ENCODE data around the gene CBLIF. TPM values are rescaled to one million over a fixed set of nuclear protein-coding genes. Genes with fewer than 3 reads are reported as not detected.

CBLIF gene
- total and polyA plus RNA-seq, 2 donors (not counting 1 experiment from before 2014, with no cell fraction given): not detected

DNA sequence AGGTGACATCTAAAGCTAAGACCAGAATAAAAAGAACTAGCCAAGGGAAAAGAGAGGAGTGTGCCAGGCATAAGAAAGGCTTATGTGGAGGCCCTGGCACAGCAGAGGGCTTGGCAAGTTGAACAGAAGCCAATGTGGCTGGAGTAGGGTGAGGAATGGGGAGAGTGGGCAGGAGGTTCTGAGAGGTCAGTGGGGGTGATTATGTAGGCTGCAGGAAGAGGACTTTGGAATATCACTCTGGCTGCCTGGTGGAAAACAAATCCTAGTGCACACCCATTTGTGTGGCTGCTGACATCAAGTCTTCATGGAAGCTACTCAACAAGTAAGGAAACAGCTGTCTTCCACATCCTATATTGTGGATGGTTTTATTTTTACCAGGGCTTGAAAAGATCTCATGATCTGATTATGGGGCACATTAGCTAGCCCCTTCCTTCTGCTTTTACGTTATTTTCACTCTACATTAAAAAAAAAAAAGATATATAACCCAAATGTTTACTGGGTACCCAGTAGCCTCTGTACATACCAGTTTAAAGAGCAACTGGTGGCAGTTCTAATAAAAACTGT lies 38.2 kb downstream of the CBLIF start:
- no peaks in the 10 kb centered on the region for H3K27me3 ChIP-seq (ENCODE audit: control insufficient read depth, insufficient read depth, low read length)

DNA sequence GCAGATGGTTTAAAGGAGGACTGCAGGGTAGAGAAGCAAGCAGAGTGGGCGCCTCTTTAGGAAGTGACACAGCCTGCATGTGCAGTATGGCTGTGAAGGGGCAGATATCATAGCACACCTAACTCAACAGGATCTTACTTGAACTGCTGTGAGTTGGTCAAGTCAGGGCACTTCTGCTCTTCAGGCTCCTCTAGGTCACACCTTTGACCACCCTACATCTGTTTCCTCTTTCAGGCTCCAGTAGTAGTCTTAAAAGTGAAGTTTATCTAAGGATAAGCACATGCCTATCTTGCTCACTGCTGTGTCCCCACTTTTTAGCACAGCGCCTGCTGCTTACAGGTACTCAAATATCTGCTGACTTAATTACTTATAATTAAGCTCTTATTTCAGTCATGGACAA lies 41.2 kb downstream of the CBLIF start:
- DNase-seq (ENCODE audit: low read depth in 2 of 2): no peak
- Histone ChIP-seq H3K27me3 (ENCODE audit: control insufficient read depth, insufficient read depth, low read length) (no peaks in the 10 kb centered on the region), H3K4me2 (ENCODE audit: extremely low read depth, insufficient read depth, low read length) (no peak overlapping the region), H3K36me3 (ENCODE audit: control insufficient read depth, insufficient read depth, low read length) (peaks cover 12% of the 10 kb centered on the region), H2AFZ (ENCODE audit: low read length) (no peak overlapping the region), H3K9me3 (ENCODE audit: control insufficient read depth, insufficient read depth, low read depth, low read length) (no peaks in the 10 kb centered on the region), H4K20me1 (ENCODE audit: control insufficient read depth, extremely low read depth, insufficient read depth, low read length) (no peaks in the 10 kb centered on the region), H3K9ac (ENCODE audit: insufficient read depth, low read length) (no peak overlapping the region), H3K27ac (ENCODE audit: insufficient read depth, low read length) (no peak overlapping the region), H3K79me2 (ENCODE audit: control insufficient read depth, insufficient read depth, low read length) (no peaks in the 10 kb centered on the region), H3K4me3 (replicated peaks in 1 of 4; ENCODE audit: control extremely low read depth in 1 of 4, insufficient read depth in 1 of 4, low read depth in 3 of 4, low read length in 4 of 4) (no peak overlapping the region), H3K4me1 (ENCODE audit: control insufficient read depth, extremely low read depth, insufficient read depth, low read length) (no peaks in the 10 kb centered on the region)
- TF ChIP-seq EZH2 (IDR thresholded peaks at IDR 0.05; ENCODE audit: low read length, missing control alignments): no peak
- TF ChIP-seq, protein P1, sequence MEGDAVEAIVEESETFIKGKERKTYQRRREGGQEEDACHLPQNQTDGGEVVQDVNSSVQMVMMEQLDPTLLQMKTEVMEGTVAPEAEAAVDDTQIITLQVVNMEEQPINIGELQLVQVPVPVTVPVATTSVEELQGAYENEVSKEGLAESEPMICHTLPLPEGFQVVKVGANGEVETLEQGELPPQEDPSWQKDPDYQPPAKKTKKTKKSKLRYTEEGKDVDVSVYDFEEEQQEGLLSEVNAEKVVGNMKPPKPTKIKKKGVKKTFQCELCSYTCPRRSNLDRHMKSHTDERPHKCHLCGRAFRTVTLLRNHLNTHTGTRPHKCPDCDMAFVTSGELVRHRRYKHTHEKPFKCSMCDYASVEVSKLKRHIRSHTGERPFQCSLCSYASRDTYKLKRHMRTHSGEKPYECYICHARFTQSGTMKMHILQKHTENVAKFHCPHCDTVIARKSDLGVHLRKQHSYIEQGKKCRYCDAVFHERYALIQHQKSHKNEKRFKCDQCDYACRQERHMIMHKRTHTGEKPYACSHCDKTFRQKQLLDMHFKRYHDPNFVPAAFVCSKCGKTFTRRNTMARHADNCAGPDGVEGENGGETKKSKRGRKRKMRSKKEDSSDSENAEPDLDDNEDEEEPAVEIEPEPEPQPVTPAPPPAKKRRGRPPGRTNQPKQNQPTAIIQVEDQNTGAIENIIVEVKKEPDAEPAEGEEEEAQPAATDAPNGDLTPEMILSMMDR (conservative IDR thresholded peaks at IDR 0.05 in 1 of 2, IDR thresholded peaks at IDR 0.05 in 1 of 2; ENCODE audit: low read depth in 1 of 2, low read length in 2 of 2): no peak

More for the DNA sequence above, 38.2 kb downstream of the CBLIF start:
- Histone ChIP-seq H3K4me1 (ENCODE audit: control insufficient read depth, extremely low read depth, insufficient read depth, low read length) (peaks cover 4% of the 10 kb centered on the region), H2AFZ (ENCODE audit: low read length) (no peak overlapping the region), H3K9ac (ENCODE audit: insufficient read depth, low read length) (no peak overlapping the region), H4K20me1 (ENCODE audit: control insufficient read depth, extremely low read depth, insufficient read depth, low read length) (no peaks in the 10 kb centered on the region), H3K36me3 (ENCODE audit: control insufficient read depth, insufficient read depth, low read length) (peaks cover 12% of the 10 kb centered on the region), H3K79me2 (ENCODE audit: control insufficient read depth, insufficient read depth, low read length) (peaks cover 10% of the 10 kb centered on the region), H3K4me2 (ENCODE audit: extremely low read depth, insufficient read depth, low read length) (no peak overlapping the region), H3K9me3 (ENCODE audit: control insufficient read depth, insufficient read depth, low read depth, low read length) (no peaks in the 10 kb centered on the region), H3K4me3 (replicated peaks in 1 of 4; ENCODE audit: control extremely low read depth in 1 of 4, insufficient read depth in 1 of 4, low read depth in 3 of 4, low read length in 4 of 4) (no peak overlapping the region), H3K27ac (ENCODE audit: insufficient read depth, low read length) (no peak overlapping the region)
- TF ChIP-seq, protein P1 (conservative IDR thresholded peaks at IDR 0.05 in 1 of 2, IDR thresholded peaks at IDR 0.05 in 1 of 2; ENCODE audit: low read depth in 1 of 2, low read length in 2 of 2): no peak
- no peak for TF ChIP-seq EZH2 (IDR thresholded peaks at IDR 0.05; ENCODE audit: low read length, missing control alignments)
- no peak for DNase-seq (ENCODE audit: low read depth in 2 of 2)

DNA sequence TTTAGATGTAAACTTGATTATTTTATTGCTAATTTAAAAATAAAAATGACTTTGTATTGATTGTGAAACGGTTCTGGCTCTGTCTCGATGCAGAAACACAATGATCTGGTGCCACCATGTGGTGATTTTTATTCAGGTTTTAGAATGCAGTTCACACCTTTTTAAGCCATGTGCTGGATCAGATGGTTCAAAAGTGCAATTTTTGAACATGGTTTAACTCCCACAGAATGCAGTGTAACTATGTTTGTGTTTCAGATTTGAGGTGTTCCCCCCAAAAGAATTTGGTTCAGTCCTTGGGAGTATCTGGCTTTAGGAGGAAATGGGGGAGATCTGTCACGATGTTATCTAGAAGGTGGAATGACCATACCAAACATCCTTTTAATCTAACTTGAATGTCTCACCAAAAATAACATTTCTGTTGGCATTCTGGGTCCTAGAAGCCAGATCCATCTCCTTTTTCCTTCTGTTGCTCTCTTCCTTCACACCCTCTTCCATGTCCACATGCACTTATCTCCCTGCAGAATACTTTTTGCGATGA lies 42.6 kb downstream of the CBLIF start:
- DNase-seq (ENCODE audit: low read depth in 2 of 2): peak; percentile 39 to 72
- Histone ChIP-seq H3K9me3 (ENCODE audit: control insufficient read depth, insufficient read depth, low read depth, low read length) (no peaks in the 10 kb centered on the region), H3K9ac (ENCODE audit: insufficient read depth, low read length) (no peak overlapping the region), H3K4me3 (replicated peaks in 1 of 4; ENCODE audit: control extremely low read depth in 1 of 4, insufficient read depth in 1 of 4, low read depth in 3 of 4, low read length in 4 of 4) (no peak overlapping the region), H4K20me1 (ENCODE audit: control insufficient read depth, extremely low read depth, insufficient read depth, low read length) (no peaks in the 10 kb centered on the region), H3K4me1 (ENCODE audit: control insufficient read depth, extremely low read depth, insufficient read depth, low read length) (no peaks in the 10 kb centered on the region), H3K36me3 (ENCODE audit: control insufficient read depth, insufficient read depth, low read length) (peaks cover 9% of the 10 kb centered on the region), H3K4me2 (ENCODE audit: extremely low read depth, insufficient read depth, low read length) (no peak overlapping the region), H2AFZ (ENCODE audit: low read length) (no peak overlapping the region), H3K27me3 (ENCODE audit: control insufficient read depth, insufficient read depth, low read length) (no peaks in the 10 kb centered on the region), H3K79me2 (ENCODE audit: control insufficient read depth, insufficient read depth, low read length) (no peaks in the 10 kb centered on the region), H3K27ac (ENCODE audit: insufficient read depth, low read length) (no peak overlapping the region)
- TF ChIP-seq, protein P1 (conservative IDR thresholded peaks at IDR 0.05 in 1 of 2, IDR thresholded peaks at IDR 0.05 in 1 of 2; ENCODE audit: low read depth in 1 of 2, low read length in 2 of 2): peak; percentile 54 to 61
- no peak for TF ChIP-seq EZH2 (IDR thresholded peaks at IDR 0.05; ENCODE audit: low read length, missing control alignments)
